Camera-type eye (tissue), 1 donor: ENCODE results near the gene UBE4A. TPM values are rescaled to one million over a fixed set of nuclear protein-coding genes. Genes with fewer than 3 reads are reported as not detected.

Experiments
- total RNA-seq: library from RNA; depleted of rRNA; stranded (reverse); fragments of >200 nt; gene quantifications from one replicate; pipeline ENCODE4 v1.2.3, GENCODE V29; 2014

UBE4A gene, protein sequence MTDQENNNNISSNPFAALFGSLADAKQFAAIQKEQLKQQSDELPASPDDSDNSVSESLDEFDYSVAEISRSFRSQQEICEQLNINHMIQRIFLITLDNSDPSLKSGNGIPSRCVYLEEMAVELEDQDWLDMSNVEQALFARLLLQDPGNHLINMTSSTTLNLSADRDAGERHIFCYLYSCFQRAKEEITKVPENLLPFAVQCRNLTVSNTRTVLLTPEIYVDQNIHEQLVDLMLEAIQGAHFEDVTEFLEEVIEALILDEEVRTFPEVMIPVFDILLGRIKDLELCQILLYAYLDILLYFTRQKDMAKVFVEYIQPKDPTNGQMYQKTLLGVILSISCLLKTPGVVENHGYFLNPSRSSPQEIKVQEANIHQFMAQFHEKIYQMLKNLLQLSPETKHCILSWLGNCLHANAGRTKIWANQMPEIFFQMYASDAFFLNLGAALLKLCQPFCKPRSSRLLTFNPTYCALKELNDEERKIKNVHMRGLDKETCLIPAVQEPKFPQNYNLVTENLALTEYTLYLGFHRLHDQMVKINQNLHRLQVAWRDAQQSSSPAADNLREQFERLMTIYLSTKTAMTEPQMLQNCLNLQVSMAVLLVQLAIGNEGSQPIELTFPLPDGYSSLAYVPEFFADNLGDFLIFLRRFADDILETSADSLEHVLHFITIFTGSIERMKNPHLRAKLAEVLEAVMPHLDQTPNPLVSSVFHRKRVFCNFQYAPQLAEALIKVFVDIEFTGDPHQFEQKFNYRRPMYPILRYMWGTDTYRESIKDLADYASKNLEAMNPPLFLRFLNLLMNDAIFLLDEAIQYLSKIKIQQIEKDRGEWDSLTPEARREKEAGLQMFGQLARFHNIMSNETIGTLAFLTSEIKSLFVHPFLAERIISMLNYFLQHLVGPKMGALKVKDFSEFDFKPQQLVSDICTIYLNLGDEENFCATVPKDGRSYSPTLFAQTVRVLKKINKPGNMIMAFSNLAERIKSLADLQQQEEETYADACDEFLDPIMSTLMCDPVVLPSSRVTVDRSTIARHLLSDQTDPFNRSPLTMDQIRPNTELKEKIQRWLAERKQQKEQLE
- 46.6 TPM for total RNA-seq

DNA sequence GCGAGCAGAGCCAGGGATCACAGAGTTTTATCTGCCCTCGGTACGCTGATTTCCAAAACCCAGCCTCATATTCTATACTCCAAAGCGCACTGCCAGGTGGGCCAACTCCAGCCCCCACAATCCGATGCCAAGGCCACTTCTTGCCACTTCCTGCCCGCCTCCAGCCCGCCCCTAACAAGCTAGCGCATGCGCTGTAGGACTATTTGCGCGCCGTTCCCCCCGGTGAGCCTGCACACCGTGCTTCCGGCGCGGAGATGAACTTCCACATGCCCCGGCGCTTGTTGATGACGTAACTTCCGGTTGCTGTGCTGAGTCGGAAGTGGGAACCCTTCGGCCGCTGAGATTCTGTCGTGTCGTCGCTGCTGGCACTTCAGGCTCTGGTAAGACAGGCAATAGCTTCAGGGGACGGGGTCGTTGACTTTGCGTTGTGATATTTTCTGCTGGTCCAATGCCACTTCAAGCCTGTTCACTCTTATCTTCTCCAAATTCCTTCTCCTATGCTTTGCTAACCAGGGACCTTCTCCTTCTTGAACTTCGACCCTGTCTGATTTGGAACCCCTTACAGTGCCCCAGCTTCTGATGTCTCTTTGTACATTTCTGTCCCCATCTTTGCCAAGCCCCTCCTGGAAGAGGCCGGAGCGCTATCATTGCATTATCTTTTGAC is at the start of gene UBE4A:
Gene UBE4A, plus strand, starts transcription at position 306 of the 664 bp plus-strand sequence. CDS start 5,481 bp downstream, outside the sequence.

DNA sequence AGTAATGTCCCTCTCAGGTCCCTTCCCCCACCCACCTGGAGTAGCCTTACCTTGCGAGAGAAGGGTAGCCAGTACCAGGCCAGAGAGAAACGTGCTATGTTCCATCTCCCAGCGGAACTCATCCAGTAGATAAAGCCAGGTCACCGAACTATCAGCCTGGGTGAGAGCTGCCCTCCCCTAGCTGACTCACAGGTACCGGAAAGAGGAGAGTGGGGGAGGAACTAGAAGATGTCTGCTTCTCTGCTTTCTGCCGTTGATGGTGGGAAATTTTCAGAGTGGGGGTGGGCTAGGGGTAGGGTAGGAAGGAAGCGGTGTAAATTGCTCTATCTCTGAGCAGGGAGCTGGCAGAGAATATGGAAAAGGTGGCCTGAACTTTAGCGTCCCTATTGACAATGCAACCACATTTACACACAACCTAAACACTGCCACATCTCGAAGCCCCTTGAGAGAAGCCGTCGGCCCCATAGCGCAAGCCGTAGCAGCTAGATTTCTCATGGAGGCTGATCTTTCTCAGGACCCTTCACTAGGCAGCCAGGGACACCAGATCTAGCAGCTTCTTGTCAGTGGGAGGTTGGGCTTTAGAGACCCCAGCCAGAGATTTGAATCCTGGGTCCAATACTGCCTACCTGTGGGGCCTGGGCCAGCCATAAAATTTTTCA is 16.8 kb upstream of the UBE4A start, which contains the start of gene CD3D:
Gene CD3D, minus strand, starts transcription at position 203 of the 659 bp plus-strand sequence. Its CDS starts 98 bp downstream, at position 105.

GRCh38 chr11:118343981-118344515 is 15.4 kb upstream of the UBE4A start, which contains the start of gene CD3G:
TSS of gene CD3G (plus strand) at chr11:118344344. CDS start at chr11:118344424, 80 bp downstream.

GRCh38 chr11:118401151-118401879 is 41.9 kb downstream of the UBE4A start, which contains the start of gene ATP5MG:
TSS of gene ATP5MG (plus strand) at chr11:118401606. CDS start at chr11:118401666, 60 bp downstream.

GRCh38 chr11:118435893-118436624 is 76.7 kb downstream of the UBE4A start, which contains the start of gene KMT2A:
TSS of gene KMT2A (plus strand) at chr11:118436492. CDS start at chr11:118436513, 21 bp downstream.

Other genes with a start within 250 kb of the UBE4A start
- 5.9 TPM for gene SCN4B, start 206.8 kb upstream of the UBE4A start, total RNA-seq
- 7.4 TPM for gene SCN2B, start 183.0 kb upstream of the UBE4A start, total RNA-seq
- 3.3 TPM for gene JAML, start 134.6 kb upstream of the UBE4A start, total RNA-seq
- 3.5 TPM for gene MPZL3, start 107.2 kb upstream of the UBE4A start, total RNA-seq
- 18.4 TPM for gene MPZL2, start 95.3 kb upstream of the UBE4A start, total RNA-seq
- gene CD3E, start 54.9 kb upstream of the UBE4A start, total RNA-seq: 0.55 TPM
- gene CD3D, start 16.9 kb upstream of the UBE4A start, total RNA-seq: not detected
- gene CD3G, start 15.3 kb upstream of the UBE4A start, total RNA-seq: 0.88 TPM
- 27.5 TPM for gene ATP5MG, start 42.0 kb downstream of the UBE4A start, total RNA-seq
- 169 TPM for gene KMT2A, start 76.9 kb downstream of the UBE4A start, total RNA-seq
- 2.5 TPM for gene TTC36, start 167.9 kb downstream of the UBE4A start, total RNA-seq
- gene TMEM25, start 171.6 kb downstream of the UBE4A start, total RNA-seq: 40.6 TPM
- 44.9 TPM for gene IFT46, start 206.3 kb downstream of the UBE4A start, total RNA-seq
- gene ARCN1, start 212.8 kb downstream of the UBE4A start, total RNA-seq: 123 TPM
- gene PHLDB1, start 248.0 kb downstream of the UBE4A start, total RNA-seq: 93.2 TPM